Measurements from ENCODE around the gene GRAMD4. TPM values are rescaled to one million over a fixed set of nuclear protein-coding genes. Genes with fewer than 3 reads are reported as not detected.

Gene GRAMD4
- polyA plus RNA-seq, 1 experiment = 7.5 TPM

DNA sequence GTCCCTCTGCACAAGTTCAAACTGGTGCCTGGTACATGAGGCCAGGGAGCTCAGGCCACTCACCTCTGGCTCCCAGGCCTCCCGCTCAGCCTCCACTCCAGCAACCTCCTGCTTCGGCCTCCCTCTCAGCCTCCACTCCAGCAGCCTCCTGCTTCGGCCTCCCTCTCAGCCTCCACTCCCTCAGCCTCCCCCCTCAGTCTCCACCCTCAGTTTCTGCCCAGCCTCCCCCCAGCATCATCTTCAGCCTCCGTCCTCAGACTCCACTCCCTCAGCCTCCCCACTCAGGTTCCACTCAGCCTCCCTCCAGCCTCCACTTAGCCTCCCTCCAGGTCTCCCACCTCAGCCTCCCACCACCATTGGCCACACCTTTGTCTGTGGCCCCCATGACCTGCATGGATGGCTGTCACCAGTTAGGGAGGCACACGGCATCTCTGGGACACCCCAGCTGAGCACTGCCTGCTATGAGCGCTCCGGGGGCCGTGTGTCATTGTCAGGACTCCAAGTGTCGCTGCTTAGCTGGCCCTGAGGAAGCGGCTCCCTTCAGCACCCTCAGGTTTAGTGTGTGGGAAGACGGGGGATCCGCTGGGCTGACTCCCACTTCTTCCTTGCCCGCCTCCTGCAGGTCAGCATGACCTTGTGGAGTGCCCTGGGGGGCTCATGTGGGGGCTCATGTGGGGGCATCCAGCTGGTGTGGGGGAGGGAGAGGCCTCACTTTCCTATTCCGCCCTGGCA, 39.0 kb downstream of the GRAMD4 start:
- peaks cover 4% of the 10 kb centered on the region for H3K27me3 ChIP-seq (ENCODE audit: control insufficient read depth, insufficient read depth, low read length)
- H3K9me3 ChIP-seq (ENCODE audit: control insufficient read depth, insufficient read depth, low read length) = no peaks in the 10 kb centered on the region; the same call in 1 of the 2 replicates
- H3K4me3 ChIP-seq (ENCODE audit: low read depth, low read length) = no peak overlapping the region
- TF ChIP-seq, protein P1, sequence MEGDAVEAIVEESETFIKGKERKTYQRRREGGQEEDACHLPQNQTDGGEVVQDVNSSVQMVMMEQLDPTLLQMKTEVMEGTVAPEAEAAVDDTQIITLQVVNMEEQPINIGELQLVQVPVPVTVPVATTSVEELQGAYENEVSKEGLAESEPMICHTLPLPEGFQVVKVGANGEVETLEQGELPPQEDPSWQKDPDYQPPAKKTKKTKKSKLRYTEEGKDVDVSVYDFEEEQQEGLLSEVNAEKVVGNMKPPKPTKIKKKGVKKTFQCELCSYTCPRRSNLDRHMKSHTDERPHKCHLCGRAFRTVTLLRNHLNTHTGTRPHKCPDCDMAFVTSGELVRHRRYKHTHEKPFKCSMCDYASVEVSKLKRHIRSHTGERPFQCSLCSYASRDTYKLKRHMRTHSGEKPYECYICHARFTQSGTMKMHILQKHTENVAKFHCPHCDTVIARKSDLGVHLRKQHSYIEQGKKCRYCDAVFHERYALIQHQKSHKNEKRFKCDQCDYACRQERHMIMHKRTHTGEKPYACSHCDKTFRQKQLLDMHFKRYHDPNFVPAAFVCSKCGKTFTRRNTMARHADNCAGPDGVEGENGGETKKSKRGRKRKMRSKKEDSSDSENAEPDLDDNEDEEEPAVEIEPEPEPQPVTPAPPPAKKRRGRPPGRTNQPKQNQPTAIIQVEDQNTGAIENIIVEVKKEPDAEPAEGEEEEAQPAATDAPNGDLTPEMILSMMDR (IDR thresholded peaks at IDR 0.05; ENCODE audit: low read depth, low read length) = no peak
- no peak overlapping the region for H3K27ac ChIP-seq (ENCODE audit: low read depth, low read length)
- no peak for DNase-seq (ENCODE audit: low read depth, low spot score)
- ChIA-PET POLR2A (no interaction called here), CTCF (no interaction called here)

- Histone ChIP-seq H3K27me3 (ENCODE audit: control insufficient read depth, insufficient read depth, low read length) (peaks cover 4% of the 10 kb centered on the region), H3K4me3 (ENCODE audit: low read depth, low read length) (no peak overlapping the region), H3K9me3 (ENCODE audit: control insufficient read depth, insufficient read depth, low read length) (no peaks in the 10 kb centered on the region; the same call in 1 of the 2 replicates), H3K27ac (ENCODE audit: low read depth, low read length) (no peak overlapping the region)
- ChIA-PET CTCF (interaction anchor here (1.4 kb wide), 1 partner anchor 97 kb away, joined by 4 read pairs; no protein-coding TSS in a partner anchor), POLR2A (no interaction called here)
- TF ChIP-seq, protein P1 (IDR thresholded peaks at IDR 0.05; ENCODE audit: low read depth, low read length) = no peak
- no peak for DNase-seq (ENCODE audit: low read depth, low spot score)
These were observed 39.6 kb downstream of the GRAMD4 start for GRCh38 chr22:46659791-46660186.

DNA sequence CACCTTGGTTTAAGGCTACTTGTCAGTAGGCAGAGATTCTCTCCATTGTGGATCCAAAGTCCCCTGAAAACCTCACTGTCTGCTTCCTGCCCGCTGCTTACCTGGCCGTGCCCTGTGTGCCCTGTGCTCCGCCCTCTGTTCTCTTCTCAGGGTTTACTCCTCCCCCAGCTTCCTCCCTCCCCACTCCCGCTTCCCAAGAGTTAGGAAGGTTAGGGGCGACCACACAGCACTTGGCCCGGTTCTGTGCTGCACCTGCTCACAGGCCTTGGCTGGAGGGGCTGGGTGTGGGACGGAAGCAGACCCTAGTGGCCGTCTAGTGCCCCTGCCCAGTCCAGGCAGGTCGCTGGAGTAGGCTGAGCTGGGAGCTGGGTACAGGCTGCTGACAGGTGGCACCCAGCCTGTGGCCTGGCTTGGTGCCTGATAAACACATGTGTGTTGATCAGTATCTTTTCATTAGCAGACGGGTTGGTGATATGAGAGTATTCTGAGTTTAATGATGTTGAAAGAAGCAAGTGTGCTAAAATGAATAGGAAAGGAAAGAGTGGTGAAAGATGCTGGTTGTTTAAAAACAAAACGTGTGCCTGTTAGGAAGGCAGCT, 40.5 kb downstream of the GRAMD4 start:
- H3K9me3 ChIP-seq (ENCODE audit: control insufficient read depth, insufficient read depth, low read length) = no peaks in the 10 kb centered on the region; the same call in 1 of the 2 replicates
- no peak overlapping the region for H3K27ac ChIP-seq (ENCODE audit: low read depth, low read length)
- ChIA-PET POLR2A (no interaction called here), CTCF (interaction anchor here (1.4 kb wide), 1 partner anchor 97 kb away, joined by 4 read pairs; no protein-coding TSS in a partner anchor)
- no peak overlapping the region for H3K4me3 ChIP-seq (ENCODE audit: low read depth, low read length)
- DNase-seq (ENCODE audit: low read depth, low spot score) = no peak
- TF ChIP-seq, protein P1 (IDR thresholded peaks at IDR 0.05; ENCODE audit: low read depth, low read length) = no peak
- H3K27me3 ChIP-seq (ENCODE audit: control insufficient read depth, insufficient read depth, low read length) = peaks cover 4% of the 10 kb centered on the region

DNA sequence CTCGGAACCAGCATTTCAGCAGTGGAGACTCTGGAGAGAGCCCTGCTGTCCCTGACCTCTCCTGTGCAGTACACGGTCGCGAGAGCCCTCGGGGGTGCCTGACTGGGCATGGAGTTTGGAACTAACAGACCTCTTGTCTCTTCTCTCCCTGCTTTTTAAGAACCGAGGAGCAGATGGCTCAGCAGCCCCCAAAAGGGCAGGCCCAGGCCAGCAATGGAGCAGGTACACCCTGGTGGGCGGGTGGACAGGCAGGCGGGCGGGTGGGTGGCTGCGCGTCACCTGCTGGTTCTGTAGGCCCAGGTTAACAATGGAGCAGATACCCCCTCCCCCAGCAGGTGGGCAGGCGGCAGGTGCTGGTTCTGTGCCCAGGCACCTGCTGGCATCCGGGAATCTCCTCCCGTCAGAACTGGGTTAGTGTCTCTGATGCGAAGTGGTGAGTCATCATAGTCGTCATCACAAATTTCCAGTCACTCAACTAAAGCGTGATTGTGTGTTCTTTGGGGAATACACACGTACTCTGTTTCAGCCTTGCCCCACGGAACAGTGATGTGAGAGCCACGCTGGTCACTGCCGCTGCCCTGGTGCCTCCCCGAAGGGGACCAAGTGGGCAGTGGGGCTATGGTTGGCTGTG, 41.1 kb downstream of the GRAMD4 start:
- H3K27ac ChIP-seq (ENCODE audit: low read depth, low read length) = no peak overlapping the region
- no peak for DNase-seq (ENCODE audit: low read depth, low spot score)
- no peaks in the 10 kb centered on the region; the same call in 1 of the 2 replicates for H3K9me3 ChIP-seq (ENCODE audit: control insufficient read depth, insufficient read depth, low read length)
- peaks cover 4% of the 10 kb centered on the region for H3K27me3 ChIP-seq (ENCODE audit: control insufficient read depth, insufficient read depth, low read length)
- ChIA-PET POLR2A (no interaction called here), CTCF (interaction anchor here (1.4 kb wide), 1 partner anchor 98 kb away, joined by 4 read pairs; no protein-coding TSS in a partner anchor)
- H3K4me3 ChIP-seq (ENCODE audit: low read depth, low read length) = no peak overlapping the region
- TF ChIP-seq, protein P1 (IDR thresholded peaks at IDR 0.05; ENCODE audit: low read depth, low read length) = no peak

GRCh38 chr22:46662226-46662625, 42.0 kb downstream of the GRAMD4 start:
- CTCF ChIA-PET = no interaction called here
- TF ChIP-seq, protein P1 (IDR thresholded peaks at IDR 0.05; ENCODE audit: low read depth, low read length) = no peak

More at GRCh38 chr22:46662226-46662625, 42.0 kb downstream of the GRAMD4 start:
- Histone ChIP-seq H3K9me3 (ENCODE audit: control insufficient read depth, insufficient read depth, low read length) (no peaks in the 10 kb centered on the region; the same call in 1 of the 2 replicates), H3K27ac (ENCODE audit: low read depth, low read length) (no peak overlapping the region), H3K4me3 (ENCODE audit: low read depth, low read length) (no peak overlapping the region), H3K27me3 (ENCODE audit: control insufficient read depth, insufficient read depth, low read length) (peaks cover 4% of the 10 kb centered on the region)
- no peak for DNase-seq (ENCODE audit: low read depth, low spot score)
- POLR2A ChIA-PET = no interaction called here

Measured in AG04450 (cell line).